Measurements from ENCODE around the gene ZMIZ1.

ZMIZ1 gene, protein sequence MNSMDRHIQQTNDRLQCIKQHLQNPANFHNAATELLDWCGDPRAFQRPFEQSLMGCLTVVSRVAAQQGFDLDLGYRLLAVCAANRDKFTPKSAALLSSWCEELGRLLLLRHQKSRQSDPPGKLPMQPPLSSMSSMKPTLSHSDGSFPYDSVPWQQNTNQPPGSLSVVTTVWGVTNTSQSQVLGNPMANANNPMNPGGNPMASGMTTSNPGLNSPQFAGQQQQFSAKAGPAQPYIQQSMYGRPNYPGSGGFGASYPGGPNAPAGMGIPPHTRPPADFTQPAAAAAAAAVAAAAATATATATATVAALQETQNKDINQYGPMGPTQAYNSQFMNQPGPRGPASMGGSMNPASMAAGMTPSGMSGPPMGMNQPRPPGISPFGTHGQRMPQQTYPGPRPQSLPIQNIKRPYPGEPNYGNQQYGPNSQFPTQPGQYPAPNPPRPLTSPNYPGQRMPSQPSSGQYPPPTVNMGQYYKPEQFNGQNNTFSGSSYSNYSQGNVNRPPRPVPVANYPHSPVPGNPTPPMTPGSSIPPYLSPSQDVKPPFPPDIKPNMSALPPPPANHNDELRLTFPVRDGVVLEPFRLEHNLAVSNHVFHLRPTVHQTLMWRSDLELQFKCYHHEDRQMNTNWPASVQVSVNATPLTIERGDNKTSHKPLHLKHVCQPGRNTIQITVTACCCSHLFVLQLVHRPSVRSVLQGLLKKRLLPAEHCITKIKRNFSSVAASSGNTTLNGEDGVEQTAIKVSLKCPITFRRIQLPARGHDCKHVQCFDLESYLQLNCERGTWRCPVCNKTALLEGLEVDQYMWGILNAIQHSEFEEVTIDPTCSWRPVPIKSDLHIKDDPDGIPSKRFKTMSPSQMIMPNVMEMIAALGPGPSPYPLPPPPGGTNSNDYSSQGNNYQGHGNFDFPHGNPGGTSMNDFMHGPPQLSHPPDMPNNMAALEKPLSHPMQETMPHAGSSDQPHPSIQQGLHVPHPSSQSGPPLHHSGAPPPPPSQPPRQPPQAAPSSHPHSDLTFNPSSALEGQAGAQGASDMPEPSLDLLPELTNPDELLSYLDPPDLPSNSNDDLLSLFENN

DNA sequence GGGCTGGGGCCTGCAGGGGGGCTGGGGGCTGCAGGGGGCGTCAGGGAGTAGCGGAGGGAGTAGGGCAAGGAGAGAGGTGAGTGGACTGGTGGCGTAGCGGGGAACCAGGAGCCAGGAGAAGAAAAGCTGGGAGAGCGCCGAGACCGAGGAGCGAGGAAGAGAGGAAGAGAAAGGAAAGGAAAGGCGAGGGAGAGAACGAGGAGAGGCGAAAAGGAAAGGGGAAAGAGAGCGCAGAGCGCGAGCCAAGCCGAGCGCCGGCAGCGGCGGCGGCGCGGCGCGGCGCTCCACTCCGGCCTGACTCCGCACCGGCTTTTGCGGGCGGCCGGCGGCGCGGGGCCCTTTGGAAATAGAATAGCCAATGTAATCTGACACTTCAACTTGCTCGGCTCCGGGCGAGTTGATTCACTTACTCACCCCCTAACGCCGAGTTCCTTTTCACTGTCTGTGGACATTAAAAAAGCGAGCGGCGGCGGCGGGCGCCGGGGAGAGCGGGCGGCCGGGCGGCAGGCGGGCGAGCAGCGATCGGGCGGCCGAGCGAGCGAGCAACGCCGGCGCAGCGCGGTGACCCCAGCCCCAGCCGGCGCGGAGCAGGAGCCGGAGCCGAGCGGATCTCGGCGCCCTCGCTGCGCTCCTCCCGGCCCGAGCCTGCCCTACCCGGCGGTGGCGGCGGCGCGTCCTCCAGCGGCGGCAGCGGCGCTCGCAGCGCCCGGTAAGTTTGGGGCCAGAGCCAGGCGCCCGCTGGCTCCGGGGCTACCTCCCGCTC lies at the start of gene ZMIZ1:
TSS of gene ZMIZ1 (plus strand) at position 405 of the 763 bp plus-strand sequence. CDS start 132,667 bp downstream, outside the sequence.
- peak; percentile 83 to 87 for DNase-seq (ENCODE audit: low read depth in 2 of 2)

DNA sequence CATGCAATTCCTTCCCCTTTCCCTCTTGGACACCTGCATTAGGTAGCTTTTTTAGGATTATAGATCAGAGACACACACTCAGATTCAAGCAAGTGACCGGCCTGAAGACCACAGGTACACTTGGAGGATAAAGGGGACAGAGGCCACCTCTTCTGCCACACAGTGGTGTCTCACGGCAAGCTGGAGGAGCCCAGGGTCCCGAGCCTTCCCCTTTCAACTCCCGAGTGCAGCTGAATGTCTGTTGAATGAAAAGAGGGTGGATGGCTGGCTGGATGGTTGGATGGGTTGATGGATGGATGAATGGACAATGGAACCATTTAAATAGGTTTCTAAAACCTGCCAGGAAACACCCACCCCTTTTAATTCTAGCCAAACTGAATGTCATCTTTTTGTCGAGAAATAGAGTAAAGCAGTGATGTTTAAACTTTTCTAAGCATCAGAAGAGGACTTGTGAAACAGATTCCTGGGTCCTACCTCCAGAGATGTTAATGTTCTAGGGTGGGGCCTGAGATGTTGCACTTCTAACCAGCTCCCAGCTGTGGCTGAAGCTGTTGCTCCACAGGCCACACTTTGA lies 49.2 kb upstream of the ZMIZ1 start:
- DNase-seq (ENCODE audit: low read depth in 2 of 2), result no peak

DNA sequence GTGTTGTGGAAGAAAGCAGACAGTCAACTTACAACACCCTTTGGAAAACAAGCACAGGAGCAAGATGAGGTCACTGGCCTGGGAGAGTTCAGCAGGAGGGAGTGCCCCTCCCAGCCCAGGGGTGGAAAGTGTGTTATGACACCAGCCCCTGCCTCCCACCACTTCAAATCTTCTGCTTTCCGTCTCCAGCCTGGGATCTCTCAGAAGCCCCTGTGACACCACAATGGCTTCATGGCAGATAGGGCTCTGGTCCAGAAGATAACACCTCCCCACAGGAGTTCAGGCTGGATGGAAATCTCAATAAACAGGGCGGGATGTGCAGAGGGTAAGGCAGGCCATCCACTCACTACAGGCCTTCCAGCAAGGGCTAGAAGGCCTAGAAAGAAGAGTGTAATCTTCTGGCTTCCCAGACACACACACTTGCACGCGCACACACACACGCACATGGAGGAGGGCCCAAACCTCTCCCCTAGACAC lies 48.7 kb upstream of the ZMIZ1 start:
- no peak for DNase-seq (ENCODE audit: low read depth in 2 of 2)

DNA sequence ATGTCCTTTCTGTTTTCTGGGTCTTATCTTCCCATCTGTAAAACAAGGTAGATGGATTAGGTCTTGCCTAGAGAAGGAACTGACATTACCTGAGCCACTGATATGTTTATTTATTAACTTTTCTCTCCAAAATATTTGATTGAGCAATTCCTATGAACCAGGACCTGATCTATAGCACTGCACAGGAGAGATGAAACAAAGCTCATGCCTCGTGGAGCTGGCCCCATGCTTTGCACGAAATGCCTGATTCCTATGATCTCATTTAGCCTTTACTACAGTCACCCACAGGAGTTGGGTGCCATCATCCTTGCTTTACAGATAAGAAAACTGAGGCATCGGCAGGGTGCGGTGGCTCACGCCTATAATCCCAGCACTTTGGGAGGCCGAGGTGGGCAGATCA lies 48.2 kb upstream of the ZMIZ1 start:
- DNase-seq (ENCODE audit: low read depth in 2 of 2), result no peak

DNA sequence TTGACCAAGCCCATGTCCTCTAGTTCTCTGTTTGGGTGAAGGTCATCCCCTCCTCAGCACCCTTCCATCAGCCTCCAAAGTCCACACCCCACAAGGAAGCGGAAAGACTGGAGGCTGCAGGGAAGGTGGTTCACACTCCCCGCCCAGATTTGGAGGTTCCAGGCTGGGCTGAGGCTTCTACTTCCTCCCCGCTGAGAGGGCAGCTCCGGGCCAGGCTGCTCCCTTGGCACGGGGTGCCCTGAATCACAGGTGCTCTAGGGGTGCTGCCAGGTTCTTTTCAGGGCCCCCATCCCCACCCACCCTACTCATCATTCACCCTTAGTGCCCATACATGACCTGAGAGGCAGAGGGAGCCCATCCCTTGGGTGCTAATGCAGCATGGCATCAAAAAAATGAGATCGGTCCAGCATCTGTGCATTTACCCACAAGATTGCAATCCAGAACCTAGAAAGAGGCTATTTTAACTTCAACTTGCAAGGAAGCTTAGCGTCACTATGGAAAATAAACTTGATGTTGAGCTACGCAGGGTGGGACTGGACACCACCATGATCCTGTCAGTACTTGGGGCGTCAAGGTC lies 47.3 kb upstream of the ZMIZ1 start:
- DNase-seq (ENCODE audit: low read depth in 2 of 2), result no peak

DNA sequence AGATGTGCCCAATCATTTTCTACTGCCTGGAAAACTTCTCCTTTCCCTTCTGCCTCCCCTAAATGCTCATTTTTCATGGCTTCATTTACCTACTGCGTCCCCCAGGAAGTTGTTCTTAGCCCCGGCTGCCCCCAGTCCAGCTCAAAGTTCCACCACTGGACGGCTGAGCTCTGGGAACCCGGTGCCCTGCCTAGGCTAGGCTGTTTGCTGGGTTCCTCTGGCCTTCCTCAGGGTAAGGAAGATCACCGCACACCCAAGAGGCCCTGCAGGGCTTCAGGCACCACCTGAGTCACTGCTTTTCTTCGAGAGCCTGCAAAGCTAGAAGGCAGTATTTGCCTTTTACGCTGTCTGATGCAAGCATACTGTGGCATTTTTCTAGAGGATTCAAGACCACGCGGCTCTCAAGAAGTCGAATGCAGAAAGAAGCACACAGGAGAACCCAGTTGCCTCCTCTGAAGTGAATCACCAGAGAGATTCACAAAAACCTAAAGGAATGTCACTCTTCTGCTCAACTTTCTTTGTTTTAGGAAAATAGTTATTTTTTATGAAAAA lies 46.7 kb upstream of the ZMIZ1 start:
- no peak for DNase-seq (ENCODE audit: low read depth in 2 of 2)

DNA sequence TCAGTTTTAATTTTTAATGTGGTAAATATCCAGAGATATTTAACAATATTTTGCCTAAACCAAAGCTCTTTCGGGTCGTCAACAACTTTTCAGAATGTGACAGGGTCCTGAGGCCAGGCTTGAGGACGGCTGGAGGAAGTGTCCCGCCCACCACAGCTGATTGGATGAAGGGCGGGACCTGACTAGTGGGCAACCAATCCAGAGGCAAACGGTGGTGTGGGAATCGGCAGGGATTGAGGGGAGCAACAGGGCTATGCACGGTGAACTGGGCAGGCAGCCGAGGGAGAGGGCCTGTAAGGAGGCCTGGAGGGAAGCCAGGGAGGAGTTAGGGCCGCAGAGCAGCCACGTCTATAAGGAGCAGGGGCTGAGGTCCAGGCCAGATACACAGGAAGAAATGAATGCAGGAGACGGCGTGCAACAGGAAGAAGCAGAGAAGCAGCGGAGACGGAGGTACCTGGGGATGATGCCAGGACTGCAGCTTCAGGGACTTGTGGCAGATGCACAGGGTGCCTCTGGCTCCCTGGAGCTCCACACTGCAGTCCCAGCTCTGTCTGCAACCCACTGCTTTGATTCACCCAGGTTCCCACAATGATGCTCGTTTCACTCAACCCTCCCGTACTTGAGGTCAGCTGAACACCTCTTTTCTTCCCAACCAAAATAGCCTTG lies 46.1 kb upstream of the ZMIZ1 start:
- DNase-seq (ENCODE audit: low read depth in 2 of 2), result no peak

DNA sequence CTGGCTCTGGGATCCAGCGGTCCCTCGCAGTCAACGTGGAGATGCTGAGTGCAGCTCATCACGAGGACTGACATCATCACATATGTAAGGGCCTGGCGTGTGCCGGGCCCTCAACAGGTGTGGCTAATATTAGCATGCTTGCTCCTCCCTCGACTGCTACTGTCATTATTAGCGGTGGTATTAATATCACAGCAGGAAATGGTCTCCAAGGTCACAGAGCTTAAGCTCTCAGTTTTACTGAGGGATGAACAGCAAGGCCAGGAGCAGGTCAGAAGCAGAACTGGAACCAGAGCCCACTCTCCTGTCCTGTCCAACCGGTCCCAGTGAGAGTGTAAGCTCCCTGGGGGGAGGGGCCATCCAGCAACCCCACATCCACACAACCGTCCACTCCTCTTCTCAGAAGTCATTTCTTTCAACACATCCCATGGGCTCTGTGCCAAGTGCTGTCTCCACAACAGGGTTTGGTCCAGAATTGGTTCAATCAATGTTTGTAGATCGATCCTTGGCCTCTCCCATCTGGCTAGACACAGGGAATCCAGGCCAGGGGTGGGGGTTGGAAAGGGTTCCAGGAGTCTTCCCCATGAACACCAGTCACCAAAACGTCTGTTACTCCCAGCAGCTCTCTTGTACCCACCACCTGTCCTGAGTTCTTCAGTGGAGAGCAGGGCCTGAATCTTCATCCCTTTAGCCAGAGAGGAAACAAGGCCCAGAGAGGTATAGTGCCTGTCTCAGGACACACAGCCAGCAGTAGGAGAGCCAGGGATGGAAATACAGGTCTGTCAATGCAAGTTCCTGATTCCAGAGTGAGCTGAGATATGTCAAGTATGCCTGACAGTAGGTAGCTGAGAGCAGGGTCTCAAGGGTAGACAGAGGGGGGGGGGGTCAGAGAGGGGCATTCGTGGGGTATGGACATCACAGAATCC lies 45.3 kb upstream of the ZMIZ1 start:
- no peak for DNase-seq (ENCODE audit: low read depth in 2 of 2)

DNA sequence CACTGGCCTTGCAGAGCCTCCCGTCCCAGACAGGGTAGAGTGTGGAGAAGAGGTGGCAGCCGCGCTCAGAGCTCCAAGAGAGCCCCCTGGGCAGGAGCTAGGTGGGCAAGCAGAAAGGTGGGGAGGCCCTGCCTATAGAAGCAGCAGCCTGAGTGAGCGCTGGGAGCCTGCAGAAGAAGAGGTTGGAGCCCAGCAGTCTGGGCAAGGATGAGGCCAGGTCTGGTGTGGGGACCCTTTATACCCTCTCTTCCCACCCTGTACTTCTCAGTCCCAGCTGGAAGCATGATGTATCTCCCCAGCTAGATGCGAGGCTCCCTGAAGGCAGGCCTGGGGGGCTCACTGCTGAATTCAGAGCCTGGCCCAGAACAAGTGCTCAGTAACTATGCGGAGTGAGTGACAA lies 44.5 kb upstream of the ZMIZ1 start:
- DNase-seq (ENCODE audit: low read depth in 2 of 2), result no peak

DNA sequence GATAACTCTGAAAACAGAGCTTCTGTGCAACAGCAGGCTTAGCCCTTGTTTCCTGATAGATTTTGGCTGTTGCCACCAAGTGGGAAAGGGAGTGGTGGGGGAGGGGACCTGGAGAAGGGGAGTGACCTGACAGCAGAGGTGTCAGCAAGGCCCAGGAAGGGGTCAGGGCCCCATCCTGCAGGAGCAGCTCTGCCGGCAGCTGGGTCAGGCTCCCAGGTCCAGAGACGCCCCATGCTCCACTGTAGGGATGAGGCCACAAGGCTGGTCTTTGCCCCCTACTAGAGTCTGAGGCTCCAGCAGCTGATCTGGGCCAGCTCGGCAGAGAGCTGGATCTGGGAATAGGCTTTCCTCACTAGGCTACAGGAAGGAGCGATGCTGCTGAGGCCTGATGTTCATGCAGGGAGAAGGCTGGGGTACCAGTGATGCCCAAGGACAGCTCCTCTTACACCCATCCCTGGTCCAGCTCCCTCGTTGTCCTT lies 44.0 kb upstream of the ZMIZ1 start:
- DNase-seq (ENCODE audit: low read depth in 2 of 2), result no peak

DNA sequence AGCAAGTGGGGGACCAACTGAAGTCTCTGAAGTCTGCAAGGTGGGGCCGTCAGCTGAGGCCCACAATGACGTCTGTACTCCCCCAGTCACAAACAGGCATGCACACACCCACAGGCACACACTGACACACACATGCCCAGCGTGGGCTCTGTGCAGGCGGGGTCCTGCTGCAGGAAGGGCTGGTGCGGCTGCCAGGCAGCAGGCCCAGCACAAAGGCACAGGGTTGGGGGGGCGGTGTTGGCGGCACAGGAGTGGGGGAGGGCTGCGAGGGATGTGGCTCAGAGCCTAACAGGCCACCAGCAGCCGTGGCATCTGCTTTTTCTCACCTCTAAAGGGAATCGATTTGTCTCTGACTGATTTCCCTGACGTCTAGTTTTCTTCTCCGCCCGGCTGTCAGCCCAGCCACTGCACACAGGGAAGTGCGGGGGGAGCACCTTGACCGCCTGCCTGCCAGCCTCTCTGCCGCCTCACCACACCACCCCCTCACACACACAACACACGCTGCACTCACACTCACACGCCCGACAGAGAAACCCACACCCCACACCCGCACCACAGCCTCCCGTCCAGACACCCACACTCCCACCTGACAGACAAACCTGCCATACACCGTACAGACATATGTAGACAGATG lies 43.5 kb upstream of the ZMIZ1 start:
- no peak for DNase-seq (ENCODE audit: low read depth in 2 of 2)

DNA sequence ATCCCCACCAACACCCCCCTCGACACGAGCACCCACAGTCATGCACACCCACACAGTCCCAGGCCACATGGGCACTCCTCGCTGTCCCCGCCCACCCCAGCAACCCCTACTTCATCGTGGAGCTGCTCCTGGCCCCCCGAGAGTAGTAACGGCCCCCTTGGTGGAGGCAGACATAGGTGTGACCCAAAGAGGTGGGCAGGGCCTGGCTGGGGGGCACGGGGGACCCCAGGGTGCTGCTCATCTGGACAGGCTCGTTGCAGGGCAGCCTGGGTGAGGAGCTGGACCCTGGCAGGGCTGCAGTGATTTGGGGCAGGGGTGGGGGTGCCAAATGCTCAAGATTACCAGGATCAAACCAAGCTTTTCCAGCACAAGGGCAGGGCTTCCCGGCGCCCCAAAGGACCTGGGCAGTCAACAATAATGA lies 42.4 kb upstream of the ZMIZ1 start:
- DNase-seq (ENCODE audit: low read depth in 2 of 2), result no peak

DNA sequence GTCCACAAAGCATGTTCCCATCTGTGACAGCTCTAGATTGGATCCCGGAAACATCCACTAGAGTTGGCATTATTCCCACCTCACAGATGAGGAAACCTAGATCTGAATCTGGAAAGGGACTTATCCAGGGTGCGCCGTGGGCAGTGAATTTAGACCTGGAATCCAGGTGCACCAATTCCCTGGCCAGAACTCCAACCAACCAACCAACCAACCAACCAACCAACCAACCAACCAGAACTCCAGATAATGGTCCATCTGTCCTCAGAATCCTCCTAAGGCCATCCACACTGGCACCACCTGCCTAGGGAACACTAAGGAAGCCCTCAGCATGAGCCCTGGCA lies 42.0 kb upstream of the ZMIZ1 start:
- DNase-seq (ENCODE audit: low read depth in 2 of 2), result no peak

DNA sequence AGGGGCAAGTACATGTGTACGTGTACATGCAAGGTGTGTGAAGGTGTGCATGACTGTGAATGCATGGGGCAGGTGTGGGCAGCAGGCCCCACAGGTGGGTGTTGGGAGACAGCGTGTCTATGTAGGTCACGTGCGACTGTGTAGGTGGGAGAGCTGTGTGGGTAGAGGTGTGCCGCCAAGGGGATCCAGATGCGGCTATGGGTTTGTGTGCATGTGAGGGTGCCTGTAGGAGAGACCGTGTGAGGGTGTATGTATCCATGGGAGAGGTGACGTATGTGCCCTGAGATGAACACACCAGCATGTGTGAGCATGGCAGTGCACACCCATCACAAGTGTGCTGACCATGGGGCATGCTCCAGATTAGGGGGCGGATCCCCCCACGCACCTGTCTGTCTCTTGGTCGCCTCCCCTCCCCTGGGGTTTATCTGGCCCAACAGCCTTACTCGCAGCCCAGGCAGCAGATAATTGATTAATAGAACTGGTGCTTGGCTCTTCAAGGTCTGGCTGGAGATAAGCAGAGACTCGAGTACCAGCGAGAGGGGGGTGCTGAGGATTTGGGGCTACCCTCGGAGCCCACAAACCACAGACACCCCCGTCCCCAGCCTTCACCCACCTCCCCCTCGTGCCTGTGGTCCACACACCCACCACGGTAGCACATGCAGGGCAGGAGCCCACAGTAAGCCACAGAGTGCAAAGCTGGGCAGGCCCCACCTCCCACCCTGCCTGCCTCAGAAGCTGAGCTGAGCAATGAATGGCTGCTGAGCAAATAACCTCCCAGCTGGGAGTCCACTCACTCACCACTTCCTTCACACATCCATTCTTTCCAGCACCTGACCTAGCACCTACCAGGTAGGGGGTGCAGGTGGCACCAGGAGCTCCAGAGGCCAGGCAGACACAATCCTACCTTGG lies 41.4 kb upstream of the ZMIZ1 start:
- no peak for DNase-seq (ENCODE audit: low read depth in 2 of 2)

DNA sequence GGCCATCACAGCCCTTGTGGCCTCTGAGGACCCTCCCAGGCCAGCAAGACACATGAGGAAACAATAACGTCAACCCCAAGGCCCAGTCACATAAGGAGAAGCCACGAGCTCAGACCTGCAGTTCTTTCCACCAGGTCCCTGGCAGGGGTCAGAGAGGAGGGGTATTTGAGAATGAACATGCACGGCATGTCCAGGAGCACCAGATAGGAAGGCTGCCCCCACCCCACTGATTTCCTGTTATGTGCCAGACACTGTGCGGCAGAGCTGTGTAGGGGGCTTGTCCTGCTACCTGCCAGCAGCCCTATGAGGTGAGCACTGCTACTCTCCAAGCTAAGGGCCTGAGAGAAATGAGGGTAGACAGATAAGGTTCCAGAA lies 40.7 kb upstream of the ZMIZ1 start:
- no peak for DNase-seq (ENCODE audit: low read depth in 2 of 2)

DNA sequence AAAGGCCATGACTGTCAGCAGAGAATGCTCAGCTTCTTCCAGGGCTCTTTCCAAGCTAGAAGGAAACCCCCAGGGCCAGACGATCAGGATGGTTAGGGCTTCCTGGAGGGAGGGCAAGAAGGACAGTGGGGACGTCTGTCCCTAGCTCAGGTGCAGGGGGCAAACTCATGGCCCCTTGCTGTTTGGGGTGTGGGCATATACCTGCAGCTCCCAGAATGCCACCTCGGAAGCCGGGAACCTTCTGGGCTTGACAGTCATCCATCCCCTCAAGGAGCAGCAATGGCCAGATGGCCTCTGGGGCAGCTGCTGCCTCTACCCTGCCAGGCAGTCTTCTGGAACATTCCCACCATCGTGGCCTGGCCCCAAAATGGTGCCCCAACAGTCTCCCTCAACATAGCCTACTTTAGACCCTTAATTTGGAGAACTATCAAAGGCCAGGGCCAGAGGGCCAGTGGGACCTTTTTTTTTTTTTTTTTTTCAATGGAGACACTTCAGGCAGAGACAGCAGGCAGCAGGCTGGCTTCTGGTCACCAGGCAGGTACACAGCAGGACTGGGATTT lies 40.2 kb upstream of the ZMIZ1 start:
- no peak for DNase-seq (ENCODE audit: low read depth in 2 of 2)

Data from fibroblast of skin of left biceps (primary cell).